Measurements from ENCODE around the gene C1QTNF8. TPM values are rescaled to one million over a fixed set of nuclear protein-coding genes. Genes with fewer than 3 reads are reported as not detected.

The C1QTNF8 gene
- total and polyA plus RNA-seq, 2 of the 13 experiments (the other 11 are each of a cell fraction or from before 2014, with no cell fraction given) = 0.09 TPM; not detected in 1

DNA sequence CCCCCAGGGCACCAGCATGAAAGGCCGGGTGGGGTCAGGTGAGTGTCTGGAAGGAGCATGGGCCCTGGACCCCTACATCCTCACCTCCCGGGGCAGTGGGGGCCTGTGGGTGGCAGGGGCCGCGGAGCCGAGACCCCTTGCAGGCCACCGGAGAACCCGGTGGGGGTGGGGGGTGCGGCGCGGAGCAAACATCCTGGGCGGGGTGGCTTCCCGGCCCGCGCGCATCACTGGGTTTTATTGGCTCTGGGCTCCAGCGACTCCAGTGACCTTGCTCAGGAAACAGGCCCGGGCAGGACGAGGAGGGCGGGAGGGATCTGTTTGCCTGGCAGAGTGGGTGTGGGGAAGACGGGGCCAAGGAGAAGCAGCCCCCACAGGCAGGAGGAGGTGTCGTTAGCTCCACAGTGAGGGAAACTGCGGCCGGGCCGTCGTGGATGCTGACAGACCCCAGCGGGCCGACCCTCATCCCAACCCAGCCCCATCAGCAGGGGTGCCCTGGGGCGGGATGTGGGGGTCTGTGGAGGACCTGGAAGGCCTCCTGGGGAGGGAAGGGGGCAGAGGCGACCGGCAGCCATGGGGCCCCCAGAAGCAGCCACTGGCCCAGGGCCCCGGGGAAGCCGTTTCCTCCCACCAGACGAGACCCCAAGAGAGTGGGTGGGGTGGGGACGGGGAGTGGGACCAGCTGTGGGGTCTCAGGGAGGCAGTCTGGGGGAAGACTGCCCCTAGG lies 12.9 kb downstream of the C1QTNF8 start (continued):
- no peak for TF ChIP-seq SRY (CRISPR knock-in tag; IDR thresholded peaks at IDR 0.05)
- TF ChIP-seq, protein P1, sequence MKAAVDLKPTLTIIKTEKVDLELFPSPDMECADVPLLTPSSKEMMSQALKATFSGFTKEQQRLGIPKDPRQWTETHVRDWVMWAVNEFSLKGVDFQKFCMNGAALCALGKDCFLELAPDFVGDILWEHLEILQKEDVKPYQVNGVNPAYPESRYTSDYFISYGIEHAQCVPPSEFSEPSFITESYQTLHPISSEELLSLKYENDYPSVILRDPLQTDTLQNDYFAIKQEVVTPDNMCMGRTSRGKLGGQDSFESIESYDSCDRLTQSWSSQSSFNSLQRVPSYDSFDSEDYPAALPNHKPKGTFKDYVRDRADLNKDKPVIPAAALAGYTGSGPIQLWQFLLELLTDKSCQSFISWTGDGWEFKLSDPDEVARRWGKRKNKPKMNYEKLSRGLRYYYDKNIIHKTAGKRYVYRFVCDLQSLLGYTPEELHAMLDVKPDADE (CRISPR knock-in tag; IDR thresholded peaks at IDR 0.05) = no peak
- no peak for TF ChIP-seq XBP1 (CRISPR knock-in tag; IDR thresholded peaks at IDR 0.05)
- TF ChIP-seq CHCHD3 (CRISPR knock-in tag; IDR thresholded peaks at IDR 0.05) = no peak
- TF ChIP-seq ZBTB7B (CRISPR knock-in tag; IDR thresholded peaks at IDR 0.05) = 0 out of 2 replicates have a peak, but pooled peaks have one; percentile 9
- TF ChIP-seq, protein P2, sequence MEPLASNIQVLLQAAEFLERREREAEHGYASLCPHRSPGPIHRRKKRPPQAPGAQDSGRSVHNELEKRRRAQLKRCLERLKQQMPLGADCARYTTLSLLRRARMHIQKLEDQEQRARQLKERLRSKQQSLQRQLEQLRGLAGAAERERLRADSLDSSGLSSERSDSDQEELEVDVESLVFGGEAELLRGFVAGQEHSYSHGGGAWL (CRISPR knock-in tag; IDR thresholded peaks at IDR 0.05) = peak; percentile 45; the same call in 1 of the 2 replicates
- TF ChIP-seq MED13 (CRISPR knock-in tag; IDR thresholded peaks at IDR 0.05) = 0 out of 2 replicates have a peak, but pooled peaks have one; percentile 18
- TF ChIP-seq HOXA3 (CRISPR knock-in tag; IDR thresholded peaks at IDR 0.05) = 0 out of 2 replicates have a peak, but pooled peaks have one; percentile 5
- no peak for TF ChIP-seq RXRA (CRISPR knock-in tag; IDR thresholded peaks at IDR 0.05)
- no peak for TF ChIP-seq ZNF709 (CRISPR knock-in tag; IDR thresholded peaks at IDR 0.05)
- TF ChIP-seq ZBTB38 (CRISPR knock-in tag; IDR thresholded peaks at IDR 0.05) = no peak
- no peak for TF ChIP-seq SOX13 (IDR thresholded peaks at IDR 0.05)
- peak in 1 of 2 experiments; percentile 6; a peak in 1 of 4 replicates for TF ChIP-seq SOX13 (CRISPR knock-in tag; conservative IDR thresholded peaks at IDR 0.05 in 1 of 2, IDR thresholded peaks at IDR 0.05 in 1 of 2)
- TF ChIP-seq, protein P3, sequence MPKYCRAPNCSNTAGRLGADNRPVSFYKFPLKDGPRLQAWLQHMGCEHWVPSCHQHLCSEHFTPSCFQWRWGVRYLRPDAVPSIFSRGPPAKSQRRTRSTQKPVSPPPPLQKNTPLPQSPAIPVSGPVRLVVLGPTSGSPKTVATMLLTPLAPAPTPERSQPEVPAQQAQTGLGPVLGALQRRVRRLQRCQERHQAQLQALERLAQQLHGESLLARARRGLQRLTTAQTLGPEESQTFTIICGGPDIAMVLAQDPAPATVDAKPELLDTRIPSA (CRISPR knock-in tag; IDR thresholded peaks at IDR 0.05; ENCODE audit: borderline replicate concordance) = no peak
- no peak for TF ChIP-seq ELF1 (CRISPR knock-in tag; IDR thresholded peaks at IDR 0.05)
- TF ChIP-seq GATAD2A (CRISPR knock-in tag; IDR thresholded peaks at IDR 0.05) = 0 out of 2 replicates have a peak, but pooled peaks have one; percentile 13
- no peak for TF ChIP-seq ZNF777 (CRISPR knock-in tag; IDR thresholded peaks at IDR 0.05)
- TF ChIP-seq ZNF678 (CRISPR knock-in tag; IDR thresholded peaks at IDR 0.05) = no peak
- TF ChIP-seq, protein P4, sequence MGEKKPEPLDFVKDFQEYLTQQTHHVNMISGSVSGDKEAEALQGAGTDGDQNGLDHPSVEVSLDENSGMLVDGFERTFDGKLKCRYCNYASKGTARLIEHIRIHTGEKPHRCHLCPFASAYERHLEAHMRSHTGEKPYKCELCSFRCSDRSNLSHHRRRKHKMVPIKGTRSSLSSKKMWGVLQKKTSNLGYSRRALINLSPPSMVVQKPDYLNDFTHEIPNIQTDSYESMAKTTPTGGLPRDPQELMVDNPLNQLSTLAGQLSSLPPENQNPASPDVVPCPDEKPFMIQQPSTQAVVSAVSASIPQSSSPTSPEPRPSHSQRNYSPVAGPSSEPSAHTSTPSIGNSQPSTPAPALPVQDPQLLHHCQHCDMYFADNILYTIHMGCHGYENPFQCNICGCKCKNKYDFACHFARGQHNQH (CRISPR knock-in tag; IDR thresholded peaks at IDR 0.05) = peak; percentile 6; the same call in 1 of the 2 replicates
- no peak for TF ChIP-seq ZSCAN9 (CRISPR knock-in tag; IDR thresholded peaks at IDR 0.05; ENCODE audit: borderline replicate concordance)
- TF ChIP-seq POLR2A (IDR thresholded peaks at IDR 0.05; ENCODE audit: insufficient read depth in 1 of 2, low read depth in 2 of 2, low read length in 2 of 2) = 0 out of 4 replicates have a peak, but pooled peaks of 1 of the 2 experiments have one; percentile 7
- no peak for TF ChIP-seq ZNF550 (CRISPR knock-in tag; IDR thresholded peaks at IDR 0.05; ENCODE audit: borderline replicate concordance)
- TF ChIP-seq, protein P5, sequence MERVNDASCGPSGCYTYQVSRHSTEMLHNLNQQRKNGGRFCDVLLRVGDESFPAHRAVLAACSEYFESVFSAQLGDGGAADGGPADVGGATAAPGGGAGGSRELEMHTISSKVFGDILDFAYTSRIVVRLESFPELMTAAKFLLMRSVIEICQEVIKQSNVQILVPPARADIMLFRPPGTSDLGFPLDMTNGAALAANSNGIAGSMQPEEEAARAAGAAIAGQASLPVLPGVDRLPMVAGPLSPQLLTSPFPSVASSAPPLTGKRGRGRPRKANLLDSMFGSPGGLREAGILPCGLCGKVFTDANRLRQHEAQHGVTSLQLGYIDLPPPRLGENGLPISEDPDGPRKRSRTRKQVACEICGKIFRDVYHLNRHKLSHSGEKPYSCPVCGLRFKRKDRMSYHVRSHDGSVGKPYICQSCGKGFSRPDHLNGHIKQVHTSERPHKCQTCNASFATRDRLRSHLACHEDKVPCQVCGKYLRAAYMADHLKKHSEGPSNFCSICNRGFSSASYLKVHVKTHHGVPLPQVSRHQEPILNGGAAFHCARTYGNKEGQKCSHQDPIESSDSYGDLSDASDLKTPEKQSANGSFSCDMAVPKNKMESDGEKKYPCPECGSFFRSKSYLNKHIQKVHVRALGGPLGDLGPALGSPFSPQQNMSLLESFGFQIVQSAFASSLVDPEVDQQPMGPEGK (CRISPR knock-in tag; IDR thresholded peaks at IDR 0.05) = peak; percentile 71
- no peak for TF ChIP-seq DR1 (CRISPR knock-in tag; IDR thresholded peaks at IDR 0.05)
- TF ChIP-seq, protein P6, sequence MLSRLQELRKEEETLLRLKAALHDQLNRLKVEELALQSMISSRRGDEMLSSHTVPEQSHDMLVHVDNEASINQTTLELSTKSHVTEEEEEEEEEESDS (CRISPR knock-in tag; IDR thresholded peaks at IDR 0.05; ENCODE audit: borderline replicate concordance) = no peak
- no peak for TF ChIP-seq ZC3H13 (CRISPR knock-in tag; IDR thresholded peaks at IDR 0.05)
